GM03348 (cell line): ENCODE data around the gene SRR.
"Not testable (repeated sequence)": the region's sequence is repeated elsewhere in the genome, so short reads cannot be mapped to it uniquely, and the experiment has no call there.

Experiments
- DNase-seq: peaks from one replicate; pipeline ENCODE4 v3.0.0; 2012; ENCODE audit warnings: low spot score

The SRR gene

GRCh38 chr17:2303204-2304188, at the start of gene SRR, which contains the start of gene SMG6:
Gene SRR (plus strand): TSS chr17:2303950. CDS start chr17:2315561, 11,611 bp downstream.
Gene SMG6 (minus strand): TSS chr17:2303785. CDS start chr17:2303720, 65 bp downstream.
- peak; percentile 100 for DNase-seq

GRCh38 chr17:2258830-2259229, 44.9 kb upstream of the SRR start:
- DNase-seq: not testable (repeated sequence)

- peak; percentile 80 for DNase-seq
Measured at GRCh38 chr17:2259769-2260536, 43.8 kb upstream of the SRR start.

GRCh38 chr17:2262135-2262587, 41.6 kb upstream of the SRR start:
- peak; percentile 73 for DNase-seq

GRCh38 chr17:2263183-2264066, 40.3 kb upstream of the SRR start:
- DNase-seq: no peak

GRCh38 chr17:2264067-2264860, 39.5 kb upstream of the SRR start:
- no peak for DNase-seq

- not testable (repeated sequence) for DNase-seq
Measured at GRCh38 chr17:2265166-2265565, 38.6 kb upstream of the SRR start.

GRCh38 chr17:2266045-2266864, 37.5 kb upstream of the SRR start:
- DNase-seq: no peak

GRCh38 chr17:2266865-2267228, 36.9 kb upstream of the SRR start:
- DNase-seq: no peak

GRCh38 chr17:2267354-2267753, 36.4 kb upstream of the SRR start:
- DNase-seq: no peak

- DNase-seq: no peak
Measured at GRCh38 chr17:2271985-2272702, 31.6 kb upstream of the SRR start.

GRCh38 chr17:2274414-2274813, 29.3 kb upstream of the SRR start:
- no peak for DNase-seq

GRCh38 chr17:2275722-2276121, 28.0 kb upstream of the SRR start:
- no peak for DNase-seq

GRCh38 chr17:2277429-2278170, 26.1 kb upstream of the SRR start:
- DNase-seq: no peak

- DNase-seq: no peak
Measured at GRCh38 chr17:2279707-2280106, 24.0 kb upstream of the SRR start.

GRCh38 chr17:2282297-2282873, 21.4 kb upstream of the SRR start:
- peak; percentile 71 for DNase-seq

GRCh38 chr17:2283302-2283701, 20.4 kb upstream of the SRR start:
- DNase-seq: no peak

GRCh38 chr17:2289878-2290478, 13.8 kb upstream of the SRR start:
- no peak for DNase-seq
